Stimulated activated CD8-positive, alpha-beta memory T cell treated with anti-CD3 and anti-CD28 coated beads, Interleukin-12 subunit alpha, Interleukin-12 subunit beta, amount 100 ng/mL, for 24 hours (primary cell): Measurements from ENCODE around the gene OR2W3.

Source experiments
- DNase-seq: peaks from one replicate; pipeline ENCODE4 v3.0.0-alpha.2; 2020; ENCODE audit errors: extremely low read depth

OR2W3 gene

GRCh38 chr1:247895163-247895637 lies at the start of gene OR2W3:
Gene OR2W3 (plus strand): TSS chr1:247895587. CDS start chr1:247895587, 0 bp downstream.
- no peak for DNase-seq

DNA sequence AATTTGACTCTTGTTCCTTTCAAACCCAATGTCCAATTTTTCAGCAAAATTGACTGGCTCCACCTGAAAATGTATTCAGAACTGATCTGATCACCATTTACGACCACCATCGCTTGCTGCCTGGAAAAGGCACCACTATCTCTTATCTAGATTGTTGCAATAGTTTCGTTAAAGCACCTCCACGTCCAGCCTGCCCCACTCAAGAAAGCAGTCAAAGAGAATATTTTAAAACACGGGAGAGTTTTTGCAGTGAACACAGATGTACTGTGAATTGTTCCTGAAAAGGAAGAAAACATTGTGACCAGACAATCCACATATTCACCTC lies 49.7 kb upstream of the OR2W3 start:
- no peak for DNase-seq

DNA sequence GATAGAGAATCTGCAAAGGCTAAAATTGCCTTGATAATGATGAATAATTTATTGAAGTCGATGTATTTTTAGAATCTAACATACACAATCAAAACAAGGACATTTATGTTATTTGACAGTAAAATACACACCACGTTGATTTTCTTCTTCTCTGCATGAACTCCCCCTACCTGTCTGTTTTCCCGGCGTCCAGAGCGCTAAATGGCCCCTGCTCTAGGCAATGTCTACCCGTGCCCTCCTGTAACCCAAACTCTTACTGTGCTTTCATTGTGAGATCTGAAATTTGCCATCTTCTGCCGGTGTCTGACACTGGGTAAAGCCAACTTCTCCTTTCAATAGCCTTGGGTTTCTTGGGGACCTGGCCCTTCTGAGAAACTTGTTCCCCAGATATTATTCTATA lies 47.0 kb upstream of the OR2W3 start:
- DNase-seq, result no peak

GRCh38 chr1:247849616-247850015 lies 45.8 kb upstream of the OR2W3 start:
- DNase-seq, result no peak

DNA sequence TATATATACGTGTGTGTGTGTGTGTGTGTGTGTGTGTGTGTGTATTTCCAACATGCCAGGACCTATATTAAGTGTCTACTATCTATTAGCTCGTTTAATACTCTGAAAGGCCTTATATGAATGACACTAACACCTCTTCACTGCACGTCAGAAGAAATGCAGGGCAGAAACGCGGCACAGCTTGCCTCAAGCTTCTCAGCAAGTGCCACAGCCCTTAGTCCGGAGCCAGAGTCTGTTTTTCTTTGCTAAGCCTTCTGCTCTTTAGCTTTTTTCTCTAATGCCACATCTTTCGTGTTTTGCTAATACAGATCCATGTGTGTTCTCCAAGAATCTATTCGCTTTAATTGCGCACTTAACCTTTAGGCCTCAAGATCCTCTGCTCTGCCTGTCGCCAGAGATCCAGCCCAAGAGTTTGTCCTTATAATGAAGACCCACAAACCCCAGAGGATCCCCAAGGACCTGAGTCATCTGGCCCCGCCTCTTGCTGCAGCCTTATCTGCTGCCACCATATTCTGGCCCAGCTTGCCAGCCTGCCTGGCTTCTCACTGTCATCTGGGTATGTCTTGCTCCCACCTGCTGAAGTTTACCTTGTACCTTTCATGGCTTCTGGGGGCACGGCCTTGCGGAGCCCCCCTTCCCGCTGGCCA lies 40.4 kb upstream of the OR2W3 start:
- no peak for DNase-seq

DNA sequence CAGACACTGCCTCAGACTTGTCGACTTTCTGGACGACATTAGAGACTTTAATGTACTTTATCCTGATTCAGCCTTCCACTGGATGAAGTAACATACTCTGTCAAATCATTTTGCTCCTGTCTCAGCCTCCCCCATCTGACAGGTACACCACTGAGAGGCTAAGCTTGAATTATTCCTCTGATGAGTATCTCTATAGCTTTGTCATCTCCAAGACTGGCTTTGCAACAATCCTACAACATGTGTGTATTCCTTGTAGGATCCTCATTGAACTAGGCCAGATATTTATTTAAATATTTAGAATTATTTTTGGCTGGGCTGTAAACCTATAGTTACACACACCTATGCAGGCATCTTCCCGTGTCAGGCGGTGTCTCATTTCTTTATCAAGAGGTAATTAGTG lies 39.5 kb upstream of the OR2W3 start:
- DNase-seq, result no peak

- no peak for DNase-seq
Observed at GRCh38 chr1:247857069-247857984, 38.1 kb upstream of the OR2W3 start, which contains the start of gene TRIM58. Gene TRIM58 (plus strand): TSS chr1:247857187. CDS start chr1:247857247, 60 bp downstream.

DNA sequence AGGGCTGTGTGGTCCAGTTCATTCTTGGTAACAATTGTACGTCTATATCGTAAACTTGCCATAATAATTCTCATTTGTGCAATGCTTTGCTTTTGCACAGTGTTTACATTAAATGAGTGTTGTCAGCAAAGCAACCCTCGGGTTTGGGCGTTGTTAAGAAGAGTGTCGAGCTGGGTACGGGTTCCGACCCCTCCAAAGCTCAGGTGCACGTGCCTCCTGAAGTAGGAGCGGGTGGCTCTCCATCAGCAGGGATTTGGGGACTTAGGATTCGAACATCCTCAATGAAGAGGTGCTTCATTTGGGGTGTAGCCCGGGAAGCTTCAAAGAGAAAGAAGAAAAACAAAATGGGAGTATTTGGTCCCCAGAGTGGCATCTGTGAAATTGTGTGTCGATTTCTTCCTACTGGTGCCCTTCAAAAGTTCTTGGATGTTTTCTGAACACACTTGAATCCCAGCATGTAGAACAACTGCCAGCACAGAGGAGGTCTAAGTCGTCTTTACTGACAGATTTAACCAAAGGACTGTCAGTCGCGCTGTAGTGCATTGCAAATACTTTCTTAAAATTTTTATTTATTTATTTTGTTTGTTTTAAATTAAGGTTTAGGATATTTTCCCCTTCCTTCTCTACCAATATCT lies 37.3 kb upstream of the OR2W3 start:
- no peak for DNase-seq

DNA sequence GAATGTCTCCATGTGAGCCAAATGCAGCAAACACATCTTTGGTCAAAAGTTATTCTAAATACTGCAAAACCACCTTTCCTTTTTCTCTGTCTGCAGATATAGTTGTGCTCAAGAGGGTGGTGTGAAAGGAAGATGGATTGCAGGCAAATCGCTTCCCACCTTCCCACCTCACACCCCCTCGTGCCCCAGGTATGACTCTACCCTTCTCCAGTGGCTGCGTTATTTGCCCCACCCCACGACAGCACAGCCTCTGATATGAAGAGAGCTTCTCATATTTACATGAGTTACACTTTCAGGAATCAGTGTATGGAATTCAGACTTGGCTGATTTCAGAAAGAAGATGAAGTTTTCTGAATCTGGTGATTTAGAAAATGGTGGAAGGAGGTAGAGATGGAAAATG lies 32.6 kb upstream of the OR2W3 start:
- DNase-seq, result no peak

GRCh38 chr1:247864644-247865043 lies 30.7 kb upstream of the OR2W3 start:
- DNase-seq, result no peak

- DNase-seq, result no peak
Observed at GRCh38 chr1:247865416-247865815, 30.0 kb upstream of the OR2W3 start.

DNA sequence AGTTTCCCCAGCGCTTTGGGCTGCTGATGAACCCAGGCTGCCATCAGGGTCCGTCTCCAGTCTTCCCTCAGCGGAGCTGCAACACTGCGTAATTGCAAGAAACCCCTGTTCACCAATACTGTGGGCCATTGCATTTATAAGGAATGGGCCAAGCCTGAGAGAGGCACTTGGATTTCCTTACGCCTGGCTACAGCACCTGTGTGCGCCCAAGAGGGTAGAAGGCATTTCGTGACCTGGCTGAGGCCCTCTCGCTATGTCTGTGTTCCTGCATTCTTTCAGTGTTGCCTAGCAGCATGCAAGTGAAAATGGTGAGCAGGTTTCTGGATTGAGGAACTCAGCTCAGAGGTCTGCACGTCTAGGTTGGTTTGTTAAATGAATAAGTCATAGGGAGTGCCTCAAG lies 12.0 kb upstream of the OR2W3 start:
- DNase-seq, result no peak

DNA sequence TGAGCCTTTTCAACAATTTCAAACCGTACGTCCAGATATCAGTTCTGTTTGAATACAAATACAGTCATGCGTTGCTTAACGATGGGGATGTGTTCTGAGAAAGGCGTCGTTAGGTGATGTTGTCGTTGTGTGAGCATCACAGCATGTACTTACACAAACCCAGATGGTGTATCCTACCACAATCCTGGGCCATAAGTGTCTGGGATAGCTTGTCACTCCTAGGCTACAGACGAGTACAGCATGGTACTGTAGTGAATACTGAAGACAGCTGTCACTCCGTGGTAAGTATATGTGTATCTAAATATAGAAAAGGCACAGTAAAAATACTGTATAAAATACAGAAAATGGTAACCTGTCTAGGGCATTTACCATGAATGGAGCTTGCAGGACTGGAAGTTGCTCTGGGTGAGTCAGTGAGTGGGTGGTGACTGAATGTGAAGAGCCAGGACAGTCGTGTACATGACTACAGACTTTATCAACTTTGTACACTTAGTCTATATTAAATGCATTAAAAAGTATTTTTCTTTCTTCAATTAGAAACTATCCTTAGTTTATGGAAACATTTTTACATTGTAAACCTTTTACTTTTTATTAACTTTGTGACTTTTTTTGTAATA lies 10.5 kb upstream of the OR2W3 start:
- no peak for DNase-seq

DNA sequence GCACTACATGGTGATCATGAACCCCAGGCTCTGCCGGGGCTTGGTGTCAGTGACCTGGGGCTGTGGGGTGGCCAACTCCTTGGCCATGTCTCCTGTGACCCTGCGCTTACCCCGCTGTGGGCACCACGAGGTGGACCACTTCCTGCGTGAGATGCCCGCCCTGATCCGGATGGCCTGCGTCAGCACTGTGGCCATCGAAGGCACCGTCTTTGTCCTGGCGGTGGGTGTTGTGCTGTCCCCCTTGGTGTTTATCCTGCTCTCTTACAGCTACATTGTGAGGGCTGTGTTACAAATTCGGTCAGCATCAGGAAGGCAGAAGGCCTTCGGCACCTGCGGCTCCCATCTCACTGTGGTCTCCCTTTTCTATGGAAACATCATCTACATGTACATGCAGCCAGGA lies 589 bp downstream of the OR2W3 start:
- DNase-seq, result no peak

DNA sequence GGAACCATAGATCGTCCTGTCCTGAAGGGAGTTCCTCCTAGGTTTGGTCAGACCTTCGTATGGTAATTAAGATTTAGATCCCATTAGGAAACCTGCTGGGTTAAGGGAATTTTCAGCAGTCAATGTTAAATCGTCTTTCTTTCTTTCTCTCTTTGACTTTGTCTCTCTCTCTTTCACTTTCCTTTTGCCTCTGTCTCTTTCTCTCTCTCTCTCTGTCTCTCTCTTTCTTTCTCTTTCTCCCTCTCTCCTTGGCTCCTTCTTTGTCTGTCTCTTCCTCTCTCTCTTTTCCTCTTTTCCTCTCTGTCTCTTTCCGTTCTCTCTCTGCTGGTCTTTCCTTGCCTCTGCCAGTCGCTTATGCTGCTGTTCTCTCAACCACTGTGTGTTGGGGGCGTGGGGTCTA lies 8.7 kb downstream of the OR2W3 start:
- DNase-seq, result no peak

- DNase-seq, result no peak
Observed at GRCh38 chr1:247905181-247905580, 9.8 kb downstream of the OR2W3 start.

- DNase-seq, result no peak
Observed at GRCh38 chr1:247905910-247906503, 10.6 kb downstream of the OR2W3 start.

DNA sequence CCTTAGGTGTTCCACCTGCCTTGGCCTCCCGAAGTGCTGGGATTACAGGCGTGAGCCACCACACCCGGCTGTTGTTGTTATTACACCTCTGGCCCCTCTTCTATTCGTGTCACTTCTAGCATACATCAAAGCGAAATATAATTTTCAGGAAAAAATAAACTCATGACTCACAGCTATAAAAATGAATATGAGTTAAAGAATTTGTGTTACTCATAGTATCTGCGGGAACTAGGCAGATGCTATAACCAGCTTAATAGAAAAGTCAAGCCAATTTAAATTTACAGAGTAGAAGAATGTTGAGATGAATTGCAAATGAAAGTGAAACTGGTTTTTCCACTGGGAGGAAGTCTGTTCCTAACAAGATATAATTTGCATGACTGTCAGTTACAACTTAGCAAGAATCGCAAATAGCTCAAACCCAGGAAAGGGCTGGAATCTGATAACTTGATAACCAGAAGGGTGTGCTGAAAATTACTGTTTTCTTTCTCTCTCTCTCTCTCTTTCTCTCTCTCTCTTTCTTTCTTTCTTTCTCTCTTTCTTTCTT lies 11.2 kb downstream of the OR2W3 start:
- DNase-seq, result no peak

DNA sequence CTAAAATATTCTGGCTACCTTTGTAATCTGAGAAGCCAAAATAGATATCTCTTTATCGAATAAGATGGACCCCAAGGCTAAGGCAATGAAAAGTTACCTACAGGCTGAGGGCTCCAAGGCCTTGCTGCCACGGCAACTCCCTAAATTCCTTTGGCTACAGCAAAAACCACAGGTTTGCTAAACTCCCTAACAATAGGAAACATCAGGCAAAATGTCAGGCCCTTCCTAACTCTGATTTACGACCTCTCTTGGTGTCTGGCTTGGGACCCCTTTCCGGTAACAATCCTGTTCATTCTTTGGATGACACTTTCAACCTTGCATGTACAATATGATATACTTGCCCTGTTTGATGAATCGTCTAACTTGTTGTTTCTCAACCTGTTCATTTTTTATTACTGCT lies 13.4 kb downstream of the OR2W3 start:
- no peak for DNase-seq

GRCh38 chr1:247913786-247914185 lies 18.4 kb downstream of the OR2W3 start:
- no peak for DNase-seq

DNA sequence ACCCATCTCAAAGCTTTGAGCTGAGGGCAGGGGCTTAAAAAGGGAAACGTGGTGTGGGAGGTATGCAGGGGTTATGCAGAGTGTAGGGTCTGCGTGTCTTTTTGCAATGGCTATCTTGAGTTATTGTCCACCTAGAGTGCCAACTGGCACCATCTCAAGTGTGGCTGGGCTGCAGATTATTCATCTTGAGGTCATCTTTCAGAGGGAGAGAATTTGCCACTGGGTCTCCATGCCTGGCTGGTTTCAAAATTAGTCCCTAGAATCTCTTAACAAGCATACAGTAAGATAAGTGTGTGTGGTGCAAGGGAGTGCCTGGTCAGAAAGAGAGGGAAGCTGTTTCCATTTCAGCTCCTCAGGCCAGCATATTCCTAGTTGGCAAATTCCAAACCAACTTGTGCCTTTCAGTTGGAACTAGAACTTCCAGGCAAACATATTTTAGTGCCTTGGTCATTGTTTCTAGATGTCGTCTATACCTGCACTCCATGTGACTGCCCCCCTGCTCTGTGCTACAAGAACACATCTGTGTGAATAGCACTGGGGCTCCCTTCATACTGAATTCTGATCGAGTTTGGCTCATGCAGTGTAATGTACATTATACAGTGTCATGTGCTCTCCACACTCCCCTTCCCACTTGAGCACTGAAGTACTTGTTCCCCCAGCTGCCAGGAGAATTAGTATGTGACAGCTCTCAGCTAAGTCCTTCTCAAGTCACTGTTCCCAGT lies 19.7 kb downstream of the OR2W3 start:
- DNase-seq, result no peak
